Coronary artery (tissue), 2 donors: ENCODE measurements around the gene MARCHF5.
"Not testable (repeated sequence)": the region's sequence is repeated elsewhere in the genome, so short reads cannot be mapped to it uniquely, and the experiment has no call there.

Experiments
- DNase-seq: peaks from one replicate; pipeline ENCODE4 v3.0.0-alpha.2; 2017; ENCODE audit warnings: low spot score
- H3K27ac ChIP-seq, 2 donors: fragments of 200-600 bp; sonication (generic); one replicate each; pipeline ENCODE4 v1.5.1; 2016 to 2019
- H3K4me3 ChIP-seq: fragments of 200-600 bp; sonication (generic); 2 replicates; pipeline ENCODE4 v1.5.1; 2016; ENCODE audit warnings: mild to moderate bottlenecking, moderate library complexity
- TF ChIP-seq, protein P1 (sequence below): fragments of 200-600 bp; sonication (generic); IDR thresholded peaks from one replicate; pipeline ENCODE4 v1.5.1; 2019; ENCODE audit warnings: antibody characterized with exemption

Gene MARCHF5

GRCh38 chr10:92385831-92386230 lies 94.9 kb downstream of the MARCHF5 start:
- TF ChIP-seq, protein P1, sequence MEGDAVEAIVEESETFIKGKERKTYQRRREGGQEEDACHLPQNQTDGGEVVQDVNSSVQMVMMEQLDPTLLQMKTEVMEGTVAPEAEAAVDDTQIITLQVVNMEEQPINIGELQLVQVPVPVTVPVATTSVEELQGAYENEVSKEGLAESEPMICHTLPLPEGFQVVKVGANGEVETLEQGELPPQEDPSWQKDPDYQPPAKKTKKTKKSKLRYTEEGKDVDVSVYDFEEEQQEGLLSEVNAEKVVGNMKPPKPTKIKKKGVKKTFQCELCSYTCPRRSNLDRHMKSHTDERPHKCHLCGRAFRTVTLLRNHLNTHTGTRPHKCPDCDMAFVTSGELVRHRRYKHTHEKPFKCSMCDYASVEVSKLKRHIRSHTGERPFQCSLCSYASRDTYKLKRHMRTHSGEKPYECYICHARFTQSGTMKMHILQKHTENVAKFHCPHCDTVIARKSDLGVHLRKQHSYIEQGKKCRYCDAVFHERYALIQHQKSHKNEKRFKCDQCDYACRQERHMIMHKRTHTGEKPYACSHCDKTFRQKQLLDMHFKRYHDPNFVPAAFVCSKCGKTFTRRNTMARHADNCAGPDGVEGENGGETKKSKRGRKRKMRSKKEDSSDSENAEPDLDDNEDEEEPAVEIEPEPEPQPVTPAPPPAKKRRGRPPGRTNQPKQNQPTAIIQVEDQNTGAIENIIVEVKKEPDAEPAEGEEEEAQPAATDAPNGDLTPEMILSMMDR, result no peak
- no peak for DNase-seq
- Histone ChIP-seq H3K4me3 (no peak overlapping the region), H3K27ac (no peak overlapping the region)

DNA sequence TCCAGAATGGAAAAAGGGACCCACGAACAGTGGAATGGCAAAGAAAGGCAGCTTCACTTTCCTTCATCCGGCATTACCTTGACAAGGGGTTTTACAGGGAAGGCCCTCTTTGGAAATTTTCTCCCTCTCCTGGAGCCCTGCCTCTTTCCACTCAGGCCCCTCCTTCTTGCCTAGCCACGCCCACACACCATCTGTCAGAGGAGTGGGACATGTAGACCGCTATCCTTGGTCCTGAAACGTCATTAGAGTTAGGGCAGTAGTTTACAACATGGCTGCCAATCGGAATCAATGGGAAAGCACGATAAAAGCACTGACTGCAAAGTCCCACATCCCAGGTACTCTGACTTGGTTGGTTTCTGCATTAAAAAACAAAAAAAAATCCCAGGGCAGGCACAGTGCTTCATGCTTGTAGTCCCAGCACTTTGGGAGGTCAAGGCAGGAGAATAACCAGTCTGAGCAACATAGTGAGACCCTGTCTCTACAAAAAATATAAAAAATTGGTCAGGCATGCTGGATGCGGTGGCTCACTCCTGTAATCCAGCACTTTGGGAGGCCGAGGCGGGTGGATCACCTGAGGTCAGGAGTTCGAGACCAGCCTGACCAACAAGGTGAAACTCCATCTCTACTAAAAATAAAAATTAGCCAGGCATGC lies 96.4 kb downstream of the MARCHF5 start:
- TF ChIP-seq, protein P1, result no peak
- Histone ChIP-seq H3K27ac (no peak overlapping the region), H3K4me3 (no peak overlapping the region)
- no peak for DNase-seq

GRCh38 chr10:92393173-92393572 lies 102.2 kb downstream of the MARCHF5 start:
- not testable (repeated sequence) for DNase-seq

DNA sequence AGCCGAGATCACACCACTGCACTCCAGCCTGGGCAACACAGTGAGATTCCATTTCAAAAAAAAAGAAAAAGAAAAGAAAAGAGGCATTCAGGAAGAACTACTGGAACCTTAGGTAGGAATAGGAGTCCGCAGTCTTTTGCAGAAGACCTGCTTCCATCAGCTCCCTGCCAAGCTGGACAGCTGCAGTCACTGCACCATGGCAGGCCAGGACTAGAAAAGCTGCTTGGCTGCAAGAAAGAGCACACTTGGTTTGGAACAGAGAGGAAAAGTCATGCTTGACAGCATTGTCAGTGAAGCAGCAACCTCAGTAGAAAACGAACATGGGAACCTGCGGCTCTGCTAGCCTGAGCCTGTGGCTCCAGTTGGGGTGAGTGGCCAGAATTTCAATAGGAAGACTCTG lies 104.3 kb downstream of the MARCHF5 start:
- DNase-seq, result no peak
- TF ChIP-seq, protein P1, result no peak
- Histone ChIP-seq H3K27ac (no peak overlapping the region), H3K4me3 (no peak overlapping the region)

More at GRCh38 chr10:92393173-92393572, 102.2 kb downstream of the MARCHF5 start:
- H3K27ac ChIP-seq, H3K4me3 ChIP-seq: not testable (repeated sequence)

GRCh38 chr10:92402234-92402633 lies 111.3 kb downstream of the MARCHF5 start:
- not testable (repeated sequence) for H3K27ac ChIP-seq, DNase-seq, H3K4me3 ChIP-seq
